ENCODE data around the gene PTCRA. TPM values are rescaled to one million over a fixed set of nuclear protein-coding genes. Genes with fewer than 3 reads are reported as not detected.

PTCRA gene
- polyA plus RNA-seq, 3 donors: 0.27 to 0.83 (median 0.55) TPM

DNA sequence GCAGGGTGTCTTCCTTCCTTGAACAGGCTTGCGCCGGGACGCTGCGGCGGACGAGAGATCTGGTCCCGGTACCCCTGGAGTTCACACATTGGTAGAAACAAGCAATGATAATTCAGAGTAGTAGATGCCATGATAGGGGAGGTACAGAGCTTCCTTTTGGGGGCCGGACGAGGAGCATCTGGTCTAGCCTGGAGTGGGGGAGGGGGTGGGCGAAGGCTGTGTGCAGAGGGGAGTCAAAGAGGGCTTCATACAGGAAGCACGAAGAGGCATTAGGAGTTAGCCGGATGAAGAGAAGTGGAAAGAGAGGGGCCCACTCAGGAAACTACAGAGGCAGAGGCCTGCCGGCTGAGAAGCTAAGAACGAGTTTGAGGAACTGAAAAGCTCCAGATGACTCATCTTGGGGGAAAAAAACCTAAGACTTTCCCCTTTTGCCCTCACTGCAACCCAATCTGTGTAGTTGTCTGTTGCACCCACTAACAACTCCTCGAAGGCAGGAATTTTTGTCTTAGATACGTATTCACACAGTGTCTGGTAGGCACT is 14.0 kb downstream of the PTCRA start:
- Mint-ChIP-seq H3K4me3 (peak overlapping the region; percentile 99), H3K36me3 (peaks cover 22 to 32% of the 10 kb centered on the region in 2 donors), H3K4me1 (peaks cover 59% of the 10 kb centered on the region), H3K9me3 (no peaks in the 10 kb centered on the region), H3K27ac (peak overlapping the region; percentile 98 to 100 (median 99)), H3K27me3 (ENCODE audit: low read depth in 3 of 3) (peaks cover 1 to 3% (median 2%) of the 10 kb centered on the region in 3 donors)
- intact Hi-C loops (cut with micrococcal nuclease): loop anchor here (5.0 kb wide), 3 partner anchors 47 to 242 kb away; partner anchors contain the start of genes PEX6 (in 1 of the 2), SRF (in 1 of the 2) and TBCC (in 1 of the 2)
- H3K9me3 ChIP-seq (replicated peaks in 1 of 2; ENCODE audit: control insufficient read depth in 1 of 2, insufficient read depth in 1 of 2, low read length in 2 of 2): no peaks in the 10 kb centered on the region
- peak overlapping the region; percentile 75 for H2AFZ ChIP-seq (ENCODE audit: insufficient read depth, low read depth, low read length, poor library complexity, severe bottlenecking)
- H3K4me3 ChIP-seq (replicated peaks in 1 of 3; ENCODE audit: low read depth in 2 of 3, low read length in 3 of 3): peak overlapping the region; percentile 72 to 99 (median 86)
- peaks cover 50% of the 10 kb centered on the region for H3K79me2 ChIP-seq (ENCODE audit: insufficient read depth, low read length)
- TF ChIP-seq, protein P1, sequence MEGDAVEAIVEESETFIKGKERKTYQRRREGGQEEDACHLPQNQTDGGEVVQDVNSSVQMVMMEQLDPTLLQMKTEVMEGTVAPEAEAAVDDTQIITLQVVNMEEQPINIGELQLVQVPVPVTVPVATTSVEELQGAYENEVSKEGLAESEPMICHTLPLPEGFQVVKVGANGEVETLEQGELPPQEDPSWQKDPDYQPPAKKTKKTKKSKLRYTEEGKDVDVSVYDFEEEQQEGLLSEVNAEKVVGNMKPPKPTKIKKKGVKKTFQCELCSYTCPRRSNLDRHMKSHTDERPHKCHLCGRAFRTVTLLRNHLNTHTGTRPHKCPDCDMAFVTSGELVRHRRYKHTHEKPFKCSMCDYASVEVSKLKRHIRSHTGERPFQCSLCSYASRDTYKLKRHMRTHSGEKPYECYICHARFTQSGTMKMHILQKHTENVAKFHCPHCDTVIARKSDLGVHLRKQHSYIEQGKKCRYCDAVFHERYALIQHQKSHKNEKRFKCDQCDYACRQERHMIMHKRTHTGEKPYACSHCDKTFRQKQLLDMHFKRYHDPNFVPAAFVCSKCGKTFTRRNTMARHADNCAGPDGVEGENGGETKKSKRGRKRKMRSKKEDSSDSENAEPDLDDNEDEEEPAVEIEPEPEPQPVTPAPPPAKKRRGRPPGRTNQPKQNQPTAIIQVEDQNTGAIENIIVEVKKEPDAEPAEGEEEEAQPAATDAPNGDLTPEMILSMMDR (IDR thresholded peaks at IDR 0.05): no peak
- H3K9ac ChIP-seq (ENCODE audit: insufficient read depth, low read length, poor library complexity, severe bottlenecking): peak overlapping the region; percentile 92
- peaks cover 62 to 70% of the 10 kb centered on the region in 2 donors for H3K4me1 ChIP-seq (ENCODE audit: control insufficient read depth in 1 of 2, insufficient read depth in 2 of 2, low read length in 2 of 2)
- peaks cover 17% of the 10 kb centered on the region in 2 donors for H3K36me3 ChIP-seq (replicated peaks in 1 of 2; ENCODE audit: control insufficient read depth in 1 of 2, insufficient read depth in 2 of 2, low read length in 2 of 2)
- 0% methylated on average over 9 of the region's 16 CpGs for WGBS (ENCODE audit: insufficient coverage)
- H4K20me1 ChIP-seq (ENCODE audit: insufficient read depth, low read length): peaks cover 45% of the 10 kb centered on the region
- H3K27ac ChIP-seq (ENCODE audit: low read depth in 1 of 2, low read length in 2 of 2): peak overlapping the region; percentile 93 to 97
- no peaks in the 10 kb centered on the region for H3K27me3 ChIP-seq (ENCODE audit: control insufficient read depth in 2 of 2, insufficient read depth in 2 of 2, low read length in 2 of 2)
- peak; percentile 84 to 95 (median 93) for DNase-seq
- H3K4me2 ChIP-seq (replicated peaks; ENCODE audit: extremely low read depth, low read length, poor library complexity, severe bottlenecking): peak overlapping the region; percentile 84

DNA sequence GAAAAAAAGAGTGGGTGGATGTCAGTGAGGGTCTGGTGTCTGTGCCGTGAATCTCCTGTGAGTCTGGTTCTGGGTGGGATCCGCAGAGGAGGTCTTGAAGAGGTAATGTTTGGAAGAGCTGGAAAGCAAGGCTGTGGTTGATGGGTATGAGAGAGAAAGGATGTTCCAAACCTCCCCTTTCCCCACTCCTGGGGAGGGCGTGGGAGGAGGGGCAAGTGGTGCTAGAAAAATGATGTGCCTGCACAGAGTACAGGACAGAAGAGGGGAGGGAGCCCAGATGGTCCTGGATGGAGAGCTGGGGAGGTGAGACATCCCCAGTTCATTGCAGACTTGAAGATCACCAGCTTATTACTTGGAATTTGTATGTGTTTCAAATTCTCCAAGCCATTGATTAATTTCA is 16.6 kb downstream of the PTCRA start:
- peaks cover 46 to 57% of the 10 kb centered on the region in 2 donors for H3K36me3 Mint-ChIP-seq
- no peak for DNase-seq
- H3K4me3 Mint-ChIP-seq: peak overlapping the region; percentile 66 to 99
- Histone ChIP-seq H3K9ac (ENCODE audit: insufficient read depth, low read length, poor library complexity, severe bottlenecking) (no peak overlapping the region), H3K4me1 (ENCODE audit: control insufficient read depth in 1 of 2, insufficient read depth in 2 of 2, low read length in 2 of 2) (peaks cover 67 to 72% of the 10 kb centered on the region in 2 donors), H3K4me2 (replicated peaks; ENCODE audit: extremely low read depth, low read length, poor library complexity, severe bottlenecking) (peak overlapping the region; percentile 70), H3K9me3 (replicated peaks in 1 of 2; ENCODE audit: control insufficient read depth in 1 of 2, insufficient read depth in 1 of 2, low read length in 2 of 2) (no peaks in the 10 kb centered on the region), H3K36me3 (replicated peaks in 1 of 2; ENCODE audit: control insufficient read depth in 1 of 2, insufficient read depth in 2 of 2, low read length in 2 of 2) (peaks cover 42 to 43% of the 10 kb centered on the region in 2 donors), H4K20me1 (ENCODE audit: insufficient read depth, low read length) (peaks cover 70% of the 10 kb centered on the region), H3K27me3 (ENCODE audit: control insufficient read depth in 2 of 2, insufficient read depth in 2 of 2, low read length in 2 of 2) (no peaks in the 10 kb centered on the region), H2AFZ (ENCODE audit: insufficient read depth, low read depth, low read length, poor library complexity, severe bottlenecking) (no peak overlapping the region), H3K79me2 (ENCODE audit: insufficient read depth, low read length) (peaks cover 72% of the 10 kb centered on the region), H3K27ac (ENCODE audit: low read depth in 1 of 2, low read length in 2 of 2) (peak overlapping the region; percentile 73 to 75), H3K4me3 (replicated peaks in 1 of 3; ENCODE audit: low read depth in 2 of 3, low read length in 3 of 3) (peak overlapping the region; percentile 15 to 99 (median 15))
- WGBS (ENCODE audit: insufficient coverage): no CpG with 5 or more reads among the region's 3 CpGs
- intact Hi-C loops (cut with micrococcal nuclease): loop anchor here (5.0 kb wide), 3 partner anchors 45 to 240 kb away; partner anchors contain the start of genes PEX6 (in 1 of the 2), SRF (in 1 of the 2) and TBCC (in 1 of the 2)
- H3K27ac Mint-ChIP-seq: peak overlapping the region; percentile 91 to 100 (median 98)
- peaks cover 0 to 1% (median 0%) of the 10 kb centered on the region in 3 donors for H3K27me3 Mint-ChIP-seq (ENCODE audit: low read depth in 3 of 3)
- H3K4me1 Mint-ChIP-seq: peaks cover 61% of the 10 kb centered on the region
- H3K9me3 Mint-ChIP-seq: no peaks in the 10 kb centered on the region
- TF ChIP-seq, protein P1 (IDR thresholded peaks at IDR 0.05): no peak
